ENCODE data around the gene RAB26. TPM values are rescaled to one million over a fixed set of nuclear protein-coding genes. Genes with fewer than 3 reads are reported as not detected.

RAB26 gene
- total RNA-seq, 4 donors from 2014 or later = not detected

- H3K27me3 ChIP-seq = peaks cover 0 to 7% (median 0%) of the 10 kb centered on the region in 4 donors
- 92% methylated on average over 2 of the region's 4 CpGs for WGBS
- H3K9me3 ChIP-seq = no peaks in the 10 kb centered on the region
- no peak for TF ChIP-seq EP300 (IDR thresholded peaks at IDR 0.05)
- no peak overlapping the region for H3K27ac ChIP-seq (replicated peaks in 1 of 4)
- H3K4me1 ChIP-seq = peaks cover 0 to 9% (median 4%) of the 10 kb centered on the region in 4 donors
- H3K4me3 ChIP-seq = no peak overlapping the region
- intact Hi-C loops (cut with DNase I) = no loop called here
- H3K36me3 ChIP-seq = peaks cover 67 to 93% (median 86%) of the 10 kb centered on the region in 4 donors
- no peak for DNase-seq (ENCODE audit: extremely low spot score)
Observed at GRCh38 chr16:2173916-2174315, 25.5 kb downstream of the RAB26 start.

GRCh38 chr16:2174396-2175131, 26.1 kb downstream of the RAB26 start:
- Histone ChIP-seq H3K4me3 (no peak overlapping the region), H3K36me3 (peaks cover 63 to 87% (median 81%) of the 10 kb centered on the region in 4 donors), H3K27ac (replicated peaks in 1 of 4) (no peak overlapping the region), H3K4me1 (peaks cover 0 to 11% (median 1%) of the 10 kb centered on the region in 4 donors), H3K27me3 (peaks cover 0 to 11% (median 0%) of the 10 kb centered on the region in 4 donors), H3K9me3 (no peaks in the 10 kb centered on the region)
- WGBS = 94% methylated on average over 6 of the region's 21 CpGs
- TF ChIP-seq EP300 (IDR thresholded peaks at IDR 0.05) = no peak
- no peak for TF ChIP-seq POLR2AphosphoS5 (IDR thresholded peaks at IDR 0.05)
- no peak for TF ChIP-seq POLR2A (IDR thresholded peaks at IDR 0.05; ENCODE audit: low read depth)
- TF ChIP-seq CTCF (IDR thresholded peaks at IDR 0.05) = no peak
- DNase-seq (ENCODE audit: extremely low spot score) = no peak
- intact Hi-C loops (cut with DNase I) = no loop called here

- 85% methylated on average over 7 of the region's 10 CpGs for WGBS
- no peak for DNase-seq (ENCODE audit: extremely low spot score)
- Histone ChIP-seq H3K9me3 (no peaks in the 10 kb centered on the region), H3K36me3 (peaks cover 62 to 78% (median 76%) of the 10 kb centered on the region in 4 donors), H3K27me3 (peaks cover 0 to 13% (median 0%) of the 10 kb centered on the region in 4 donors), H3K4me1 (peaks cover 0 to 11% (median 0%) of the 10 kb centered on the region in 4 donors), H3K27ac (replicated peaks in 1 of 4) (no peak overlapping the region), H3K4me3 (no peak overlapping the region)
- intact Hi-C loops (cut with DNase I) = no loop called here
- TF ChIP-seq POLR2A (IDR thresholded peaks at IDR 0.05; ENCODE audit: low read depth) (no peak), POLR2AphosphoS5 (IDR thresholded peaks at IDR 0.05) (no peak), CTCF (IDR thresholded peaks at IDR 0.05) (no peak)
Observed at GRCh38 chr16:2175454-2175853, 27.0 kb downstream of the RAB26 start.

- TF ChIP-seq EP300 (IDR thresholded peaks at IDR 0.05) (no peak), POLR2AphosphoS5 (IDR thresholded peaks at IDR 0.05) (no peak), POLR2A (IDR thresholded peaks at IDR 0.05; ENCODE audit: low read depth) (no peak), CTCF (IDR thresholded peaks at IDR 0.05) (no peak)
- peaks cover 60 to 72% (median 71%) of the 10 kb centered on the region in 4 donors for H3K36me3 ChIP-seq
Observed at GRCh38 chr16:2176047-2176446, 27.6 kb downstream of the RAB26 start.

GRCh38 chr16:2177101-2177500, 28.7 kb downstream of the RAB26 start:
- no peak overlapping the region for H3K27ac ChIP-seq (replicated peaks in 1 of 4)
- no peaks in the 10 kb centered on the region for H3K9me3 ChIP-seq
- 91% methylated on average over 15 of the region's 18 CpGs for WGBS
- no peak for DNase-seq (ENCODE audit: extremely low spot score)
- no peak for TF ChIP-seq EP300 (IDR thresholded peaks at IDR 0.05)
- TF ChIP-seq CTCF (IDR thresholded peaks at IDR 0.05) = no peak
- TF ChIP-seq POLR2A (IDR thresholded peaks at IDR 0.05; ENCODE audit: low read depth) = no peak
- no peak for TF ChIP-seq POLR2AphosphoS5 (IDR thresholded peaks at IDR 0.05)
- intact Hi-C loops (cut with DNase I) = no loop called here
- no peak overlapping the region for H3K4me3 ChIP-seq
- H3K4me1 ChIP-seq = peaks cover 0 to 11% (median 0%) of the 10 kb centered on the region in 4 donors
- H3K36me3 ChIP-seq = peaks cover 50 to 62% (median 60%) of the 10 kb centered on the region in 4 donors
- peaks cover 0 to 13% (median 0%) of the 10 kb centered on the region in 4 donors for H3K27me3 ChIP-seq

More at GRCh38 chr16:2176047-2176446, 27.6 kb downstream of the RAB26 start:
- Histone ChIP-seq H3K9me3 (no peaks in the 10 kb centered on the region), H3K4me3 (no peak overlapping the region), H3K27me3 (peaks cover 0 to 13% (median 0%) of the 10 kb centered on the region in 4 donors), H3K4me1 (peaks cover 0 to 11% (median 0%) of the 10 kb centered on the region in 4 donors), H3K27ac (replicated peaks in 1 of 4) (no peak overlapping the region)
- no peak for DNase-seq (ENCODE audit: extremely low spot score)
- intact Hi-C loops (cut with DNase I) = no loop called here
- 89% methylated on average over 7 of the region's 23 CpGs for WGBS
